ENCODE measurements around the gene HOOK1.

HOOK1 gene

GRCh38 chr1:59924653-59925052 is 109.9 kb downstream of the HOOK1 start:
- H3K4me3 ChIP-seq (ENCODE audit: low read depth, low read length) = no peak overlapping the region
- no peaks in the 10 kb centered on the region for H3K79me2 ChIP-seq
- TF ChIP-seq, protein P1, sequence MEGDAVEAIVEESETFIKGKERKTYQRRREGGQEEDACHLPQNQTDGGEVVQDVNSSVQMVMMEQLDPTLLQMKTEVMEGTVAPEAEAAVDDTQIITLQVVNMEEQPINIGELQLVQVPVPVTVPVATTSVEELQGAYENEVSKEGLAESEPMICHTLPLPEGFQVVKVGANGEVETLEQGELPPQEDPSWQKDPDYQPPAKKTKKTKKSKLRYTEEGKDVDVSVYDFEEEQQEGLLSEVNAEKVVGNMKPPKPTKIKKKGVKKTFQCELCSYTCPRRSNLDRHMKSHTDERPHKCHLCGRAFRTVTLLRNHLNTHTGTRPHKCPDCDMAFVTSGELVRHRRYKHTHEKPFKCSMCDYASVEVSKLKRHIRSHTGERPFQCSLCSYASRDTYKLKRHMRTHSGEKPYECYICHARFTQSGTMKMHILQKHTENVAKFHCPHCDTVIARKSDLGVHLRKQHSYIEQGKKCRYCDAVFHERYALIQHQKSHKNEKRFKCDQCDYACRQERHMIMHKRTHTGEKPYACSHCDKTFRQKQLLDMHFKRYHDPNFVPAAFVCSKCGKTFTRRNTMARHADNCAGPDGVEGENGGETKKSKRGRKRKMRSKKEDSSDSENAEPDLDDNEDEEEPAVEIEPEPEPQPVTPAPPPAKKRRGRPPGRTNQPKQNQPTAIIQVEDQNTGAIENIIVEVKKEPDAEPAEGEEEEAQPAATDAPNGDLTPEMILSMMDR (IDR thresholded peaks at IDR 0.05) = no peak
- no peak overlapping the region for H3K4me2 ChIP-seq (ENCODE audit: low read length)
- H3K9me3 ChIP-seq (ENCODE audit: control insufficient read depth, low read length) = no peaks in the 10 kb centered on the region
- H2AFZ ChIP-seq = no peak overlapping the region
- no peaks in the 10 kb centered on the region for H3K4me1 ChIP-seq
- H3K27ac ChIP-seq = no peak overlapping the region
- no peak overlapping the region for H3K9ac ChIP-seq
- H3K36me3 ChIP-seq (ENCODE audit: control insufficient read depth, insufficient read depth, low read length) = no peaks in the 10 kb centered on the region
- no peaks in the 10 kb centered on the region for H3K27me3 ChIP-seq (ENCODE audit: control insufficient read depth, insufficient read depth, low read length)

Measured in parathyroid adenoma (tissue), 2 donors.